ENCODE results near the gene TEKT1. TPM values are rescaled to one million over a fixed set of nuclear protein-coding genes. Genes with fewer than 3 reads are reported as not detected.
A peak's percentile ranks its signal among the peaks of the same experiment; 100 is the strongest.

The TEKT1 gene
- total RNA-seq, 1 experiment from 2014 or later, result not detected

GRCh38 chr17:6756425-6757031 is 75.0 kb downstream of the TEKT1 start:
- no TSS peak for BruUV-seq (replicated peaks)
- peaks cover 15% of the 10 kb centered on the region for H3K36me3 Mint-ChIP-seq (ENCODE audit: insufficient read depth, unreplicated experiment)
- H3K4me3 Mint-ChIP-seq (ENCODE audit: low read depth, unreplicated experiment), result peak overlapping the region; percentile 84
- no peak for DNase-seq
- TF ChIP-seq CTCF (IDR thresholded peaks at IDR 0.05; ENCODE audit: unreplicated experiment), result no peak
- H3K9me3 Mint-ChIP-seq (ENCODE audit: low read depth, unreplicated experiment), result no peaks in the 10 kb centered on the region
- intact Hi-C loops (cut with micrococcal nuclease; ENCODE audit: unreplicated experiment), result no loop called here
- peaks cover 25% of the 10 kb centered on the region for H3K4me1 Mint-ChIP-seq (ENCODE audit: low read depth, unreplicated experiment)
- CTCF ChIA-PET, result no interaction called here
- H3K27me3 Mint-ChIP-seq (ENCODE audit: unreplicated experiment), result peaks cover 13% of the 10 kb centered on the region
- peak overlapping the region; percentile 91 for H3K27ac Mint-ChIP-seq (ENCODE audit: unreplicated experiment)

- CTCF ChIA-PET, result interaction anchor here (0.6 kb wide), 1 partner anchor 34 kb away, joined by 5 read pairs; no protein-coding TSS in a partner anchor
- Mint-ChIP-seq H3K4me3 (ENCODE audit: low read depth, unreplicated experiment) (peak within 1 kb of the TSS; percentile 84), H3K36me3 (ENCODE audit: insufficient read depth, unreplicated experiment) (peaks cover 15% of the 10 kb centered on the region), H3K9me3 (ENCODE audit: low read depth, unreplicated experiment) (no peaks in the 10 kb centered on the region), H3K27me3 (ENCODE audit: unreplicated experiment) (peaks cover 13% of the 10 kb centered on the region), H3K4me1 (ENCODE audit: low read depth, unreplicated experiment) (peaks cover 25% of the 10 kb centered on the region), H3K27ac (ENCODE audit: unreplicated experiment) (peak within 1 kb of the TSS; percentile 91)
- DNase-seq, result peak; percentile 21
- no TSS peak for BruUV-seq (replicated peaks)
- intact Hi-C loops (cut with micrococcal nuclease; ENCODE audit: unreplicated experiment), result no loop called here
- no peak for TF ChIP-seq CTCF (IDR thresholded peaks at IDR 0.05; ENCODE audit: unreplicated experiment)
Measured at GRCh38 chr17:6755731-6756184, 75.8 kb downstream of the TEKT1 start, which contains the start of gene XAF1. TSS of gene XAF1 (plus strand) at chr17:6756046. CDS start at chr17:6756079, 33 bp downstream.

- CTCF ChIA-PET, result no interaction called here
- no TSS peak for BruUV-seq (replicated peaks)
- intact Hi-C loops (cut with micrococcal nuclease; ENCODE audit: unreplicated experiment), result no loop called here
- H3K4me3 Mint-ChIP-seq (ENCODE audit: low read depth, unreplicated experiment), result peak overlapping the region; percentile 84
- peaks cover 25% of the 10 kb centered on the region for H3K4me1 Mint-ChIP-seq (ENCODE audit: low read depth, unreplicated experiment)
- peaks cover 15% of the 10 kb centered on the region for H3K36me3 Mint-ChIP-seq (ENCODE audit: insufficient read depth, unreplicated experiment)
- DNase-seq, result no peak
- H3K9me3 Mint-ChIP-seq (ENCODE audit: low read depth, unreplicated experiment), result no peaks in the 10 kb centered on the region
- H3K27ac Mint-ChIP-seq (ENCODE audit: unreplicated experiment), result no peak overlapping the region
- no peak for TF ChIP-seq CTCF (IDR thresholded peaks at IDR 0.05; ENCODE audit: unreplicated experiment)
- H3K27me3 Mint-ChIP-seq (ENCODE audit: unreplicated experiment), result peaks cover 13% of the 10 kb centered on the region
Measured at GRCh38 chr17:6755281-6755680, 76.2 kb downstream of the TEKT1 start.

GRCh38 chr17:6753546-6753945 is 78.0 kb downstream of the TEKT1 start:
- no peak for TF ChIP-seq CTCF (IDR thresholded peaks at IDR 0.05; ENCODE audit: unreplicated experiment)
- no peak overlapping the region for H3K27ac Mint-ChIP-seq (ENCODE audit: unreplicated experiment)
- H3K36me3 Mint-ChIP-seq (ENCODE audit: insufficient read depth, unreplicated experiment), result peaks cover 15% of the 10 kb centered on the region
- no peak for DNase-seq
- H3K4me3 Mint-ChIP-seq (ENCODE audit: low read depth, unreplicated experiment), result no peak overlapping the region
- intact Hi-C loops (cut with micrococcal nuclease; ENCODE audit: unreplicated experiment), result no loop called here
- BruUV-seq (replicated peaks), result no TSS peak
- H3K9me3 Mint-ChIP-seq (ENCODE audit: low read depth, unreplicated experiment), result no peaks in the 10 kb centered on the region
- H3K27me3 Mint-ChIP-seq (ENCODE audit: unreplicated experiment), result peaks cover 11% of the 10 kb centered on the region
- peaks cover 25% of the 10 kb centered on the region for H3K4me1 Mint-ChIP-seq (ENCODE audit: low read depth, unreplicated experiment)
- CTCF ChIA-PET, result no interaction called here
